Sigmoid colon (tissue), 7 donors: ENCODE results near the gene HARBI1. TPM values are rescaled to one million over a fixed set of nuclear protein-coding genes. Genes with fewer than 3 reads are reported as not detected.

Source experiments
- DNase-seq: peaks from one replicate; pipeline ENCODE4 v3.0.0-alpha.2; 2019
- H3K27ac ChIP-seq, 4 donors: fragments of 200-600 bp; sonication (generic); one replicate each; pipeline ENCODE4 v1.5.1; 2016 to 2019; ENCODE audit warnings: mild to moderate bottlenecking in 1 of 4
- H3K27me3 ChIP-seq, 3 donors: fragments of 200-600 bp; sonication (generic); one replicate each; pipeline ENCODE4 v1.5.1; 2019; ENCODE audit warnings: mild to moderate bottlenecking in 1 of 3
- H3K36me3 ChIP-seq, 4 donors: fragments of 200-600 bp; sonication (generic); one replicate each; pipeline ENCODE4 v1.5.1; 2016 to 2019
- H3K4me1 ChIP-seq, 4 donors: fragments of 200-600 bp; sonication (generic); one replicate each; pipeline ENCODE4 v1.5.1; 2017 to 2019
- H3K4me3 ChIP-seq, 4 donors: fragments of 200-600 bp; sonication (generic); one replicate each; pipeline ENCODE4 v1.5.1; 2017 to 2019; ENCODE audit warnings: mild to moderate bottlenecking in 2 of 4, moderate library complexity in 1 of 4
- H3K9me3 ChIP-seq, 4 donors: fragments of 200-600 bp in 3 of 4; sonication (generic) in 3 of 4; one replicate each; pipeline versions ENCODE4 v1.5.1 to v1.6.1; 2013 to 2019
- CTCF ChIP-seq, 4 experiments: fragments of 450-650 bp in 3 of 4; fragments of 200-600 bp in 1 of 4; IDR thresholded peaks; one replicate each; pipeline ENCODE4 v1.5.1; 2016 to 2019; ENCODE audit warnings: antibody characterized with exemption in 4 of 4, mild to moderate bottlenecking in 3 of 4, moderate library complexity in 2 of 4
- EP300 ChIP-seq, 4 donors: sonication (generic); formaldehyde crosslinking; IDR thresholded peaks; one replicate each; pipeline ENCODE4 v1.6.1; 2017; ENCODE audit warnings: antibody characterized with exemption in 4 of 4
- POLR2A ChIP-seq, 2 donors: fragments of 450-650 bp; IDR thresholded peaks; one replicate each; pipeline ENCODE4 v1.6.1; 2016; ENCODE audit warnings: antibody characterized with exemption in 2 of 2, mild to moderate bottlenecking in 2 of 2, moderate library complexity in 2 of 2
- POLR2AphosphoS5 ChIP-seq, 4 donors: sonication (generic); formaldehyde crosslinking; IDR thresholded peaks; one replicate each; pipeline ENCODE4 v1.6.1; 2017; ENCODE audit warnings: antibody characterized with exemption in 4 of 4
- WGBS, 2 donors: extraction: QIAGEN DNeasy Blood & Tissue Kit; methylation state at CpG; one replicate each; pipeline ENCODE4 v1.1.7; 2013; 5-methylcytosine and 5-hydroxymethylcytosine counted together
- intact Hi-C: fragments of 100-400 bp; cut with DNase I; formaldehyde crosslinking; loops from one replicate; pipeline ENCODE4 v1.15.1; 2023
- polyA plus RNA-seq, 3 donors: library from polyadenylated mRNA; stranded (reverse); fragments of 200-250 nt; gene quantifications; one replicate each; pipeline ENCODE4 v1.2.3, GENCODE V29; 2013
- total RNA-seq, 4 donors: library from RNA; depleted of rRNA; stranded (reverse); fragments of >200 nt; gene quantifications; one replicate each; pipeline ENCODE4 v1.1.0, GENCODE V29; 2016
- donor health status: healthy with polysubstance abuse.
- donor health status: Bipolar disorder and iron deficiency.
- donor health status: healthy.

The HARBI1 gene
- total and polyA plus RNA-seq, 7 donors: 1.6 to 8.9 (median 4.4) TPM

- intact Hi-C loops: loop anchor here (10.0 kb wide), 1 partner anchor 487 kb away; the partner anchor contains the start of gene PHF21A
These were observed 5.3 kb downstream of the HARBI1 start for GRCh38 chr11:46611526-46612304.

GRCh38 chr11:46609386-46609785 lies 7.6 kb downstream of the HARBI1 start:
- Histone ChIP-seq H3K27ac (no peak overlapping the region), H3K36me3 (no peaks in the 10 kb centered on the region), H3K9me3 (no peaks in the 10 kb centered on the region), H3K4me3 (no peak overlapping the region), H3K27me3 (no peaks in the 10 kb centered on the region), H3K4me1 (no peaks in the 10 kb centered on the region)
- TF ChIP-seq CTCF (IDR thresholded peaks at IDR 0.05) (no peak), POLR2A (IDR thresholded peaks at IDR 0.05) (no peak), POLR2AphosphoS5 (IDR thresholded peaks at IDR 0.05) (no peak), EP300 (IDR thresholded peaks at IDR 0.05) (no peak)
- DNase-seq: no peak
- 95 to 96% methylated on average over 6 of the region's 6 CpGs for WGBS, 2 donors
- intact Hi-C loops: no loop called here

More at GRCh38 chr11:46611526-46612304, 5.3 kb downstream of the HARBI1 start:
- no peak overlapping the region for H3K27ac ChIP-seq
- no peak for DNase-seq
- H3K9me3 ChIP-seq: no peaks in the 10 kb centered on the region
- no peaks in the 10 kb centered on the region for H3K36me3 ChIP-seq
- H3K27me3 ChIP-seq: no peaks in the 10 kb centered on the region
- TF ChIP-seq EP300 (IDR thresholded peaks at IDR 0.05): no peak
- no peak for TF ChIP-seq POLR2AphosphoS5 (IDR thresholded peaks at IDR 0.05)
- no peak for TF ChIP-seq POLR2A (IDR thresholded peaks at IDR 0.05)
- TF ChIP-seq CTCF (IDR thresholded peaks at IDR 0.05): no peak
- peaks cover 0 to 16% (median 14%) of the 10 kb centered on the region in 4 donors for H3K4me1 ChIP-seq
- 68 to 87% methylated on average over 5 of the region's 5 CpGs for WGBS, 2 donors
- H3K4me3 ChIP-seq: no peak overlapping the region

GRCh38 chr11:46607516-46607915 lies 9.5 kb downstream of the HARBI1 start:
- H3K27me3 ChIP-seq: no peaks in the 10 kb centered on the region
- DNase-seq: no peak
- no peaks in the 10 kb centered on the region for H3K4me1 ChIP-seq
- H3K36me3 ChIP-seq: peaks cover 0 to 3% (median 0%) of the 10 kb centered on the region in 4 donors
- H3K27ac ChIP-seq: no peak overlapping the region
- TF ChIP-seq POLR2A (IDR thresholded peaks at IDR 0.05): no peak
- no peak for TF ChIP-seq POLR2AphosphoS5 (IDR thresholded peaks at IDR 0.05)
- TF ChIP-seq CTCF (IDR thresholded peaks at IDR 0.05): no peak
- TF ChIP-seq EP300 (IDR thresholded peaks at IDR 0.05): no peak
- H3K4me3 ChIP-seq: no peak overlapping the region
- no peaks in the 10 kb centered on the region for H3K9me3 ChIP-seq
- WGBS, 2 donors: 79 to 90% methylated on average over 1 of the region's 1 CpG
- intact Hi-C loops: no loop called here

GRCh38 chr11:46604796-46605195 lies 12.2 kb downstream of the HARBI1 start:
- Histone ChIP-seq H3K4me3 (no peak overlapping the region), H3K9me3 (no peaks in the 10 kb centered on the region), H3K27ac (no peak overlapping the region), H3K27me3 (no peaks in the 10 kb centered on the region), H3K36me3 (peaks cover 0 to 3% (median 0%) of the 10 kb centered on the region in 4 donors), H3K4me1 (no peaks in the 10 kb centered on the region)
- DNase-seq: no peak
- WGBS, 2 donors: 87 to 90% methylated on average over 1 of the region's 1 CpG
- TF ChIP-seq CTCF (IDR thresholded peaks at IDR 0.05) (no peak), POLR2A (IDR thresholded peaks at IDR 0.05) (no peak), POLR2AphosphoS5 (IDR thresholded peaks at IDR 0.05) (no peak), EP300 (IDR thresholded peaks at IDR 0.05) (no peak)
- intact Hi-C loops: no loop called here
